Brain microvascular endothelial cell (primary cell): ENCODE data around the gene TCHHL1.

Experiments
- DNase-seq: peaks from one replicate; pipeline ENCODE4 v3.0.0-alpha.2; 2020
- H3K27ac ChIP-seq: fragments of 250-450 bp; sonication (Bioruptor Pico); 2 replicates; pipeline ENCODE4 v1.5.1; 2020; ENCODE audit warnings: mild to moderate bottlenecking, moderate library complexity
- H3K27me3 ChIP-seq: fragments of 250-450 bp; sonication (Bioruptor Pico); replicated peaks from 2 replicates; pipeline ENCODE4 v1.5.1; 2020; ENCODE audit warnings: mild to moderate bottlenecking
- H3K36me3 ChIP-seq: fragments of 250-450 bp; sonication (Bioruptor Pico); replicated peaks from 2 replicates; pipeline ENCODE4 v1.5.1; 2020; ENCODE audit warnings: mild to moderate bottlenecking
- H3K4me3 ChIP-seq: 2 replicates; pipeline ENCODE4 v1.5.1; 2011; ENCODE audit warnings: low read depth, mild to moderate bottlenecking, control low read depth, low read length, moderate library complexity
- CTCF ChIP-seq: IDR thresholded peaks from 2 replicates; pipeline ENCODE4 v1.5.1; 2011; ENCODE audit warnings: low read depth, mild to moderate bottlenecking, moderate library complexity, low read length, control low read depth, inconsistent platforms; ENCODE audit errors: missing control alignments
- in situ Hi-C: cut with HindIII; loops from 2 replicates; pipeline ENCODE4 v1.10.0; 2017; ENCODE audit warnings: low sequenced_read_pairs, low pct_ligation_motif_present

The TCHHL1 gene

GRCh38 chr1:152107984-152108881 is 19.4 kb upstream of the TCHHL1 start:
- no peak for DNase-seq
- TF ChIP-seq CTCF = peak; percentile 3
- in situ Hi-C loops = no loop called here
- Histone ChIP-seq H3K27me3 (peaks cover 57% of the 10 kb centered on the region), H3K27ac (no peak overlapping the region), H3K36me3 (no peaks in the 10 kb centered on the region), H3K4me3 (peak overlapping the region; percentile 35)

- Histone ChIP-seq H3K27me3 (peaks cover 48% of the 10 kb centered on the region), H3K27ac (no peak overlapping the region), H3K36me3 (no peaks in the 10 kb centered on the region), H3K4me3 (peak overlapping the region; percentile 35)
- in situ Hi-C loops = no loop called here
- no peak for TF ChIP-seq CTCF
- no peak for DNase-seq
Observed at GRCh38 chr1:152107031-152107983, 18.4 kb upstream of the TCHHL1 start.

- Histone ChIP-seq H3K27ac (no peak overlapping the region), H3K27me3 (peaks cover 37% of the 10 kb centered on the region), H3K4me3 (no peak overlapping the region), H3K36me3 (no peaks in the 10 kb centered on the region)
- no peak for DNase-seq
- in situ Hi-C loops = no loop called here
- no peak for TF ChIP-seq CTCF
Observed at GRCh38 chr1:152104854-152105253, 16.0 kb upstream of the TCHHL1 start.

GRCh38 chr1:152096931-152097330 is 8.1 kb upstream of the TCHHL1 start:
- no peak for DNase-seq
- in situ Hi-C loops = no loop called here

GRCh38 chr1:152086760-152087159 is 2.1 kb downstream of the TCHHL1 start:
- DNase-seq = no peak
- Histone ChIP-seq H3K27me3 (no peaks in the 10 kb centered on the region), H3K36me3 (no peaks in the 10 kb centered on the region), H3K4me3 (no peak overlapping the region), H3K27ac (no peak overlapping the region)
- TF ChIP-seq CTCF = no peak
- in situ Hi-C loops = no loop called here

More at GRCh38 chr1:152096931-152097330, 8.1 kb upstream of the TCHHL1 start:
- no peak overlapping the region for H3K27ac ChIP-seq
- no peak overlapping the region for H3K4me3 ChIP-seq
- H3K27me3 ChIP-seq = no peaks in the 10 kb centered on the region
- H3K36me3 ChIP-seq = no peaks in the 10 kb centered on the region
- TF ChIP-seq CTCF = no peak
